GM12892 (cell line): ENCODE results near the gene NAA80.

Experiments
- POLR2A ChIP-seq: IDR thresholded peaks from 2 replicates; pipeline ENCODE4 v1.6.1; 2011; ENCODE audit warnings: low read depth, low read length, control low read depth
- POLR2AphosphoS5 ChIP-seq: IDR thresholded peaks from 2 replicates; pipeline ENCODE4 v1.6.1; 2011; ENCODE audit warnings: low read depth, low read length, control low read depth
- TAF1 ChIP-seq: IDR thresholded peaks from 2 replicates; pipeline ENCODE4 v1.6.1; 2011; ENCODE audit warnings: low read depth, mild to moderate bottlenecking, control low read depth, low read length, borderline replicate concordance

GRCh38 chr3:50276762-50277101 lies 22.5 kb downstream of the NAA80 start:
- TF ChIP-seq POLR2A: no peak
- no peak for TF ChIP-seq TAF1
- TF ChIP-seq POLR2AphosphoS5: no peak
